ENCODE results near the gene GPR75.
"Not testable (repeated sequence)": the region's sequence is repeated elsewhere in the genome, so short reads cannot be mapped to it uniquely, and the experiment has no call there.

Gene GPR75

DNA sequence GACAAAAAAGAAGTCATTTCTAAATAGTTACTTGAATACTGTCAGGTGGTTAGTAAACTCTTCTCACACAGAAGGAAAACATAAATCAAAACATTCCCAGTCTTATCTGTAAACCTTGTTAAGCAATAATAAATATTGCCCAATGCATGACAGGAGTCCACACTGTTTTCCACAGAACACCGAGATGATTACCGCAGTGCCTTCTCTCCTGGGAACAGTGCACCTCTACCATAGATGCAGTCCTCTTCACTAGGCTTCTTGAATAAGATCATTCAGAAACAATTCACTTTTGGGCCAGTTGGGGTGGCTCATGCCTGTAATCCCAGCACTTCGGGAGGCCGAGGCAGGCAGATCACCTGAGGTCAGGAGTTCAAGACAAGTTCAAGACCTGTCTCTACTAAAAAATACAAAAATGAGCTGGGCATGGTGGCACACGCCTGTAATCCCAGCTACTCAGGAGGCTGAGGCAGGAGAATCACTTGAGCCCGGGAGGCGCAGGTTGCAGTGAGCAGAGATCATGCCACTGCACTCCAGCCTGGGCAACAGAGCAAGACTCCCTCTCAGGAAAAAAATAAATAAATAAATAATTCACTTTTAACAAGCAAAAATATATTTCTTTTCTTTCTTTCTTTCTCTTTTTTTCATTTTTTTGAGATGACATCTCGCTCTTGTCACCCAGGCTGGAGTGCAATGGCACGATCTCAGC, 8.6 kb downstream of the GPR75 start:
- not testable (repeated sequence) for FAIRE-seq

DNA sequence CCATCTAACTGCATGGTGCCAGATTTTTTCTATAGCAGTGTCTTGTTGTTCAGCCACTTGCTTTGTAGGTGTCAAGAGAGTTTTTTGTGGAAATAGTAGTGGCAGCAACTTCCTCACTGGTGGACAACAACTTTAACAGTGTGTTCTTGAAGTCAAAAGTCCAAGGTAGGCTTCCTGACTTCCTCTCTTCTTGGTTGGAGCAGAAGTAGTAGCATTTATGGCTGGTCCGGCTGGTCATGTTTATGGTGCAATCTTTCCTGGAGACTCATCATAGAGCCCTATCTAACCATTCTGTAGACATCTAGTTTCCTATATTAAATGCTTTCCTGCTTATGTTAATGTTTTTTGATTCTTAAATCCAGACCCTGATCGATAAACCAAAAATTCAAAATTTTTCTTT, 11.7 kb downstream of the GPR75 start:
- no peak for FAIRE-seq

DNA sequence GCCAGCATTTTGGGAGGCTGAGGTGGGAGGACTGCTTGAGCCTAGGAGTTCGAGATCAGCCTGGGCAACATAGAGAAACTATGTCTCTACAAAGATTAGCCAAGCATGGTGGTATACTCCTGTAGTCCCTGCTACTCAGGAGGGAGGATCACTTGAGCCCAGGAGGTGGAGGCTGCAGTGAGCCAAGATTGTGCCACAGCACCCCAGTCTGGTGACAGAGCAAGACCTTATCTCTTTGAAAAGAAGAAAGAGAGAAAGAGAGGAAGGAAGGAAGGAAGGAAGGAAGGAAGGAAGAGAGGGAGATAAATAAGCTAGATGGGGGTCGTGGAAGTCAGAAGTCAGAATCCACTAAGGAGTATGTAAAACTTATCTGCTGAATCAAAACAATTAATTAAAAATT, 16.2 kb downstream of the GPR75 start:
- FAIRE-seq, result no peak

DNA sequence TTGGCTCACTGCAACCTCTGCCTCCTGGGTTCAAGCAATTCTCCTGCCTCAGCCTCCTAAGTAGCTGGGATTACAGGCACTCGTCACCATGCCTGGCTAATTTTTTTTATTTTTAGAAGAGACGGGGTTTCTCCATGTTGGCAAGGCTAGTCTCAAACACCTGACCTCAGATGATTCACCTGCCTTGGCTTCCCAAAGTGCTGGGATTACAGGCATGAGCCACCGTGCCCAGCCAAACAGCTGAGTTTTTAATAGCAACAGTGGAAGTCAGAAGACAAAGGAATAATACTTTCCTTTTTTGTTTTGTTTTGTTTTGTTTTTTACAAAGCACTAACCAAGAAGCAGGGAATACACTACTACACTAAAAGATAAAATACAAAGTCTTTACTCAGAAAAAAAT, 16.9 kb downstream of the GPR75 start:
- no peak for FAIRE-seq

DNA sequence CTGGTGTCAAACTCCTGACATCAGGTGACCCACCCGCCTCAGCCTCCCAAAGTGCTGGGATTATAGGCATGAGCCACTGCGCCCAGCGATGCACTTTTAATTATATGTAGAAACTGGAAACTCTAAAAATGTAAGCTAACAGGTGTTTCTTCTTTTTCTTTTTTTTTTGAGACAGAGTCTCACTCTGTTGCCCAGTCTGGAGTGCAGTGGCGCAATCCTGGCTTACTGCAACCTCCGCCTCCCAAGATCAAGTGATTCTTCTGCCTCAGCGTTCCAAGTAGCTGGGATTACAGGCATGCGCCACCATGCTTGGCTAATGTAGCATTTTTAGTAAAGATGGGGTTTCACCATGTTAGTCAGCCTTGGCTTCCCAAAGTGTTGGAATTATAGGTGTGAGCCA, 18.1 kb downstream of the GPR75 start:
- FAIRE-seq, result not testable (repeated sequence)

DNA sequence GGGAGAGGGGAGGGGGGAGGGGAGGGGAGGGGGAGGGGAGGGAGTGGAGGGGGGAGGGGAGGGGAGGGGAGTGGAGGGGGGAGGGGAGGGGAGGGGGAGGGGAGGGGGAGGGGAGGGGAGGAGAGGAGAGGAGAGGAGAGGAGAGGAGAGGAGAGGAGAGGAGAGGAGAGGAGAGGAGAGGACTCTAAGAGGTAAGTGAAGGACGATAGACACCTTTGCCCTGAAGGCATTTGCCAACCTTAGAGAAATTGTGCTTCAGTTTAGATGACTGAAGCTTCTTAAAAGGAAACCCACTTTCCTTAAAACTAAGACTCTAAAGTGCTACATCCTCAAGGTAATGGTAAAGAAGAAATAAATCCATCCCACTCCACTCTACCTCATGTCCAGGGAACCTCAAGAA, 19.2 kb downstream of the GPR75 start:
- no peak for FAIRE-seq

DNA sequence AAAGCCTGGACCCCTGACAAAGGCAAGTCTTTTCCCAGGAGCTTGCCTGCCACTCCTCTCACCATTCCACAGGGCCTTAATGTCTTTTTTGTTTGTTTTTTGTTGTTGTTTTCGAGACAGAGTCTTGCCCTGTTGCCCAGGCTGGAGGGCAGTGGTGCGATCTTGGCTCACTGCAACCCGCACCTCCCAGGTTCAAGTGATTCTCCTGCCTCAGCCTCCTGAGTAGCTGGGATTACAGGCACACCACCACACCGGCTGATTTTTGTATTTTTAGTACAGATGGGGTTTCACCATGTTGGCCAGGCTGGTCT, 29.8 kb downstream of the GPR75 start:
- not testable (repeated sequence) for FAIRE-seq

DNA sequence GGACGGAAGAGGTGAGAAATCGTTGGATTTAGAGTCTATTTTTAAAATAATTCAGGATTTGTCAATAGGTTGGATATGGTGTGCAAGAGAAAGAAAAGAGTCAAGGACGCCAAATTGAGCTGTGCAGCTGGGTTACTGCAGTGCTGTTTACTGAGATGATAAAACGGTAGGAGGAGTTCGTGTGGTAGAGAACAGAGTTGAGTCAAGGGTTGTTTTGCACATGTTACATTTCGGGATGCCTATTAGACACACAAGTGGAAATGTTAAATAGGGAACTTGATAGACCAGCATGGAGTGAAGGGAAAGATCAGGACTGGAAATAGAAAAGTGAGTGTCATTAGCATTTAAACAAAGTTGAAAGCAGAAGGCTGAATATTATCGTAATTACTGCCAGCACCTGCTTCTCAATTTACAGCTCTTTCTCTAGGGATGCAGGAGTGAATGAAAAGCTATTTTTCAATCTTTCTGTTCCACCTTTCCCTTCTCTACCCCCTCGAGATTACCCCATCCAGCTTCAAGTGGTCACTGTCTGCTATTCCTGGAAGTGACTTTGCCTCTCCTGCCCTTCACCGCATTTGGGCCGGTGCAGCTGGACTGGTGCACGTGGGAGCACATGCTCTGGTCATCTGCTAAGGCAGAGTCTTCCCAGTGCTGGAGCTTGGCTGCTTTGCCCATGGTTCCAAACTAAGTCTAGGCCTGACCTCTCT, 30.3 kb downstream of the GPR75 start:
- FAIRE-seq, result no peak

DNA sequence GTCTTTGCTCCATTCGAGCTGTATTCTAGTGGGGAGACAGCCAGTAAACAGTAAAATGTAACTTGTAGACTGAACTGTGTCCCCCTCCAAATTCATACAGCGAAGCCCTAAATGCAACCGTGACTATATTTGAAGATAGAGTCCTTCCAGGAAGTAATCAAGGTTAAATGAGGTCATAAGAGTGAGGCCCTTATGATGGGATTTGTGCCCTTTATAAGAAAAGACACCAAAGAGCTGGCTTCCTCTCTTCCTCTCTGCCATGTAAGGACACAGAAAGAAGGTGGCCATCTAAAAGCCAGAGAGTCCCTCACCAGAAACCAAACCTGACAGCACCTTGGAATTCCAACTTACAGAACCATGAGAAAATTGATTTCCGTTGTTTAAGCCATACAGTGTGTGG, 31.4 kb downstream of the GPR75 start:
- no peak for FAIRE-seq

DNA sequence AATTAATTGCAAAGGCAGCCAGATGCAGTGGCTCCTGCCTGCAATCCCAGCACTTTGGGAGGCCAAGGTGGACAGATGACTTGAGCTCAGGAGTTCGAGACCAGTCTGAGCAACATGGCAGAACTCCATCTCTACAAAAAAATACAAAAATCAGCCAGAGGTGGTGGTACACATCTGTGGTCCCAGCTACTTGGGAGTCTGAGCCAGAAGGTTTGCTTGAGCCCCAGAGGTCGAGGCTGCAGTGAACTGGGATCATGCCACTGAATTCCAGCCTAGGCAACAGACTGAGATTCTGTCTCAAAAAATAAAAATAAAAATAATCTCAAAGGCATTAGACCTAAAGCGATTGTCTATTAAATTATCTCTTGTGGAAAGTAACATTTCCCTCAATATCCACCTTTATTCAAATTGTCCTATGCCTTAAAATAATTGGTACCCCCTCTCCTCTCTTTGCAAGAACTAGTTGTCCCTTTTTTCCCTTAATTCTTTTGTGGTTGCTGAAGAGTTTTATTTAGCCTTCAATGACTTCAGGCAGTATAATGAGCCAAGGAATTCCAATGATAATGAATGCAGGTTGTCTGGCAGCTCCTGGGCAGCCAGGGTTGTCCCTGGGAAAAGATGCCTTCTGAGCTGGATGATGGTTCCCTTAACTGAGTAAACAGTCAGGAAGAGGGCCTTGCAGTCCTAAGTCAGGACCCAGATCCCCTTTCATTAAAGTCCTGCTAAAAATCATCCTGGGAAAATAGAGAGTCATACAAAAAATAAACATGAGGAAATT, 32.2 kb downstream of the GPR75 start:
- FAIRE-seq, result no peak

DNA sequence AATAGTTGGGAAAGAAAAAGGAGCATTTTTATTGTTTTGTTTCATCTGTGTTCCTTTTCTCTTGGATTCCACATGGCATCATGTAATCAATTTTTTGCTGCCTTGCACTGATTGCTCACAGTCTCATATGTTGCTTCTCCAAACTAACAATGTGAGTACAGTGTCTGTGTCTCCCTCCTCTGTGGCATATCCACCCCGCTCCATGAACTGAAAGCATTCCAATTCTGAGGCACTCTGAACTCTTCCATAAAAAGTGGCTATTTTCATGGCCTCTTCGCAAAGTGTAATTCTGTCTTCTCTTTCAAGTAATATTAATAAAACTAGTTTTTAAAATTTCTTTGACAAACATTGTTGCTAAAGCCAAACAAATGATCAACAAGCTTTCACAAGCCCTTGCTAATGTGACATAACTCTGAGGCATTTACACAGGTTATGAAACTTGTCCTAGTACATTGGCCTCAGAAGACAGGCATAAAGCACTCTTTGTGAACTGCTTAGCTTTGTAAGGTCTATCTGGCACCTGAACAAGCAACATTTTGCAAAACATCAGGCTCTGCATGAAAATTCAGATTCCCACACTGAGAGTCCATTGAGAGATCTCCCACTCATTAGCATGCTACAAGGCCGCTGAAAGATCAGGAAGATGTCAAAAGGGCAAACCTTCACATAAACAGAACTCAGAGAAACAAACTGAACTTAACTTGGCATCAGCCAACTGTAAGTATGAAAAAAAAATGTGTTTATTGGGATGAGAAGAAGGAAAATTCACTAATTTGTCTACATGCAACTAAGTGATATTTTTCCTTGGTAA, 33.0 kb downstream of the GPR75 start:
- no peak for FAIRE-seq

DNA sequence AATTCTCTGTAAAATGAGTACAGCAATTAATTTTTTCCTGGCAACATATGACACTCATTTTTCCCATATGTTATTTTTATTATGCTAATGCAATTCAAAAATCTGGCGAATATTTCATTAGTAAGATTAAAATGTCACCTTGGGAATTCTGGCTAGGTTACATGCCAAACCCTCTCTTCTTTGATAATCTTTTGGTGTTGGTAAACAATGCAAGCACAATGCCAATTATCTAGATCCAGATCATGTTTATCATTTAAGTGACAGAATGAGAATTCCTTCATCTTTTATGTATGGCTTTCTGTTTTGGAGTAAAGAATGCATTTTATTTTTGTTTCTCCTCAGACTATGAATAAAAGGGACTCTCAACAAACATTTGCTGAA, 33.7 kb downstream of the GPR75 start:
- no peak for FAIRE-seq

DNA sequence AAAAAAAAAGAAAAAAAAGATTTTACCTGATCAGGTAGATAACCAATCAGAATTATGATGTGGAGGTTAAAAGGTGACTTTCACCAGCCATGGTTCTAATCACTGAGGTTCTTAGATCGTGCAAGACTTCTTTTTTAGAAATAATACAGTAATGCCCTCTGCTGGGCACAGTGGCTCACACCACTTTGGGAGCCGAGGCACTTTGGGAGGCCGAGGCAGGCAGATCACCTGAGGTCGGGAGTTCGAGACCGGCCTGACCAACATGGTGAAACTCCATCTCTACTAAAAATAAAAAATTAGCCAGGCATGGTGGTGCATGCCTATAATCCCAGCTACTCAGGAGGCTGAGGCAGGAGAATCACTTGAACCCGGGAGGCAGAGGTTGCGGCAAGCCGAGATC, 36.1 kb downstream of the GPR75 start:
- FAIRE-seq, result not testable (repeated sequence)

DNA sequence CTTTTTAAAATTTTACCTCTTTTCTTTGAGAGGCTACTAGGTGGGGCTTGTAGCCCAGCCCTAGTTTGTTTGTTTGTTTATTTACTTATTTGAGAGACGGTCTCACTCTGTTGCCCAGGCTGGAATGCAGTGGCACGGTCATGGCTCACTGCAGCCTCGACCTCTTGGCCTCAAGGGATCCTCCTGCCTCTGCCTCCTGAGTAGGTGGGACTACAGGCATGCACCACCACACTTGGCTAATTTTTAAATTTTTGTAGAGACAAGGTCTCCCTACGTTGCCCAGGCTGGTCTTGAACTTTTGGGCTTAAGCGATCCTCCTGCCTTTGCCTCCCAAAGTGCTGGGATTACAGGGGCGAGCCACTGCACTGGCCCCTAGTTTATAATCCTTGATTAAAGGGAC, 38.0 kb downstream of the GPR75 start:
- no peak for FAIRE-seq

DNA sequence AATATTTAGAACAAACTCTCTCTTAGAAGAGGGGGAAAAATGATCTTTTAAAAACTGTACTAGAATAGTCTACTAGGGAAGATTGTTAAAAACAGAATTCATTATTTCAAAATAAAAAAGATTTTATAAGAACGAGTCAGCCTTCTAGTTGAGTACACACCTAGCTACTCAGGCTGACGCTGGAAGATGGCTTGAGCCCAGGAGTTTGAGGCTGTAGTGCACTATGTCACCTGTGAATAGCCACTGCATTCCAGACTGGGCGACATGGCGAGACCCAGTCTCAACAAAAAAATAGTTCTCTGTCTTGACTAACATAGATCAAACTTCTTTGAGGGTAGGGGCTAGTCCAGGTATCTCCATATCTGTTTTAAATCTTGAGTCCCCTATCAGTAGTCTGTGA, 39.1 kb downstream of the GPR75 start:
- FAIRE-seq, result no peak

DNA sequence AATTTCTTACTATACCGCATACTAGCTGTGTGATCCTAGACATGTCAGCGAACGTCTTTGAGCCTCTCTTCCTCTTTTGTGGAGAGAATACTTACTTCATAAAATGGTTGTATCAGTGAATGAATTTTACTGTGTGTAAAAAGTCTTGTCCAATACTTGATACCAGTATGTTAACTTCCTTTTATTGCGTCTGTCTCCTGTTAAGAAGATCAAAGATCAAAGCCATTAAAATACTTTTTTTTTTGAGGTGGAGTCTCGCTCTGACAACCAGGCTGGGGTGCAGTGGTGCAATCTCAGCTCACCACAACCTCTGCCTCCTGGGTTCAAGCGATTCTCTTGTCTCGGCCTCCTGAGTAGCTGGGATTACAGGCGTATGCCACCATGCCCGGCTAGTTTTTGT, 39.7 kb downstream of the GPR75 start:
- no peak for FAIRE-seq

DNA sequence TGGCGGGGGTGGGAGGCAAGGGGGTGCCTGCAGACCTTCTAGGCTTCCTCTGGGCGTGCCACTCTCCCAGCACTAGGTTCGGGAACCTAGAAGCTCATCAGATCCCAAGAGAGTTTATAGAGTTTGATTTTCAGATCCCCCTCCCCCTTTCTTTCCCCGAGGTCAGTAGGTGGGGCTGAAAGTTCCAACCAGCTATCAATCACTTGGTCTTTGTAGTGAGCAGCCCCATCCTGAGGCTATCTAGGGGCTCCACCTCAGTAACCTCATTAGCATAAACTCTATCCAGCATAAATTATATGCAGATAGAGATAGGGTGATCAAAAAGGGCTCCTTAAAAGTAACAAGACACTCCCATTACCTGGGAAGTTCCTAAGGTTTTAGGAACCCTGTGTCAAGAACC, 40.1 kb downstream of the GPR75 start:
- FAIRE-seq, result no peak

DNA sequence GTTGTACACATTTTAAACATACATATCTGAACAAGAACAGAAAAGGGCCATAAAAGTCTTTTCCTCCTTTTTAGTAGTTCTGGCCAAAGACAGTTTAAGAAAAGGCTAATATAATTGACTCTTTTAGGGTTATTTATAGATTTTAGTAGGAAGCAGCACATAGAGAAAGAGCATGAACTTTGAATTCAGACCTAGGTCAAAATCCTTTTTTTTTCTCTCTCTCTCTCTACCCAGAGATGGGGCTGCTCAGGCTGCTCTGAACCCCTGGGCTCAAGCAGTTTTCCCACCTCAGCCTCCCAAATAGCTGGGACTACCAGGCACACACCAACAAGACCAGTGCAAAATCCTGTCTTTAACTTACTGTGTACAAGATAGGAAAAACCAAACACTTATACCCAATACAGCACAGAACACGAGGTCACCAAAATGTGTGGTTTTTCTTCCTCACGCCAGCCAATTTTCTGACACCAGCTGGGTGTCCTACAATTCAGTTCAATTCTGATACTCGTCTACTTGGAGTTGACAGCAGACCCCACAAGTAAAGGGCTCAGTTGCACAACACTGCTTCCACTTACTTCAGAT, 40.8 kb downstream of the GPR75 start:
- FAIRE-seq, result no peak

DNA sequence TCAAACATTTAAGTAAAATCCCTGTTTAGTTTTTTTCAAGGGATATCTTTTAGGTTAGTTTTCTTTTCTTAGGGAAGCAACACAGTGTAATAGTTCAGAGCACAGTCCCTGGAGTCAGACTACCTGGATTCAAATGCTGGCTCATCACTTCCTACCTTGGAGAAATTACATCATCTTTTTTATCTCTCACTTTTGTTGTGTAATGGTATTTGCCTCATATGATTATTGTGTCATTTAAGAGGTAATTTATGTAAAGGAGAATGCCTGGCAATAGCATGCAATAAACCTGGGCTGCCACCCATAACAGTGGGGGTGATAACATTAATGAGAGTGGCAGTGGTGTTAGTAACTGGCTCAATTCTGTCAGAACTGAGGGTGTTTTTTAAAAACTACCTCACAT, 46.6 kb downstream of the GPR75 start:
- FAIRE-seq, result no peak

DNA sequence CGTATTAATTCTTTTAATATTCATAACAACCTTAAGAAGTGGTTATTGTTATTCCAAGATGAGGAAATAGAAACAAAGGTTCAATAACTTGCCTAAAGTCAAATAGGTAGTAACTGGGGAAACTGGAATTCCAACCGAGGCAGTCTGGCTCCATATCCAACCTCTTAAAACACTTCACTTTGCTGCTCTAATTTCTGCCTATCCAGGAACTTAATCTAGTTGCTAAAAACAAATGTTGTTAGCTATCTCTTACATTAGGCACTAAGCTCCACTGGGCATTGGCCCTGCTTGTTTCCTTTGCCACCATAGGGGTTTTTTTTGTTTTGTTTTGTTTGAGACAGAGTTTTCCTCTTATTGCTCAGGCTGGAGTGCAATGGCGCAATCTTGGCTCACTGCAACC, 48.2 kb downstream of the GPR75 start:
- no peak for FAIRE-seq

Measured in TTC549 (cell line).